Measurements from ENCODE around the gene ERC2.

Gene ERC2

DNA sequence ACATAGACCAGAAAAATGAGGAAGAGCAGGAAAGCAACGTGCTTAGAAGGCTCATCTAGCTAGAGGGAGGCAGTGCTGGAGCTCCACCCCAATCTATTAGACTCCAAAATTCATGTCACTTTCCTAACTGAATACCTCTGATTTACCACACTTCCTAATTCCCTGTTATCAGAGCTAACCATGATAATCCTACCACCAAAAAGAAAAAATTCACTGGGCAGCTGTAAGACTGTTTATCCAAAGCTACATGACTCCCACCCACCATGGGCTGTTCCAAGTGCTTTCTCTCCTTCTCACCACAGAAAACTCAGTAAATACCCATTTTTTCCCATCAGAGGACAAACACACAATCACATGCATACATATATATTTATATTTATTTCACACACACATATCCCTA, 501.7 kb downstream of the ERC2 start:
- Histone ChIP-seq H3K27me3 (ENCODE audit: control insufficient read depth in 1 of 2, insufficient read depth in 2 of 2, low read length in 2 of 2) (no peaks in the 10 kb centered on the region), H3K36me3 (ENCODE audit: insufficient read depth, low read length) (no peaks in the 10 kb centered on the region), H3K4me1 (ENCODE audit: insufficient read depth, low read length) (no peaks in the 10 kb centered on the region), H3K4me3 (ENCODE audit: low read depth in 1 of 2, low read length in 2 of 2) (no peak overlapping the region), H3K9me3 (ENCODE audit: low read length) (peaks cover 5% of the 10 kb centered on the region), H3K27ac (ENCODE audit: low read depth, low read length) (no peak overlapping the region), H3K9ac (ENCODE audit: low read length) (no peak overlapping the region)

- Histone ChIP-seq H3K36me3 (ENCODE audit: insufficient read depth, low read length) (no peaks in the 10 kb centered on the region), H3K27ac (ENCODE audit: low read depth, low read length) (no peak overlapping the region), H3K4me1 (ENCODE audit: insufficient read depth, low read length) (no peaks in the 10 kb centered on the region), H3K4me3 (ENCODE audit: low read depth in 1 of 2, low read length in 2 of 2) (no peak overlapping the region), H3K9ac (ENCODE audit: low read length) (no peak overlapping the region), H3K27me3 (ENCODE audit: control insufficient read depth in 1 of 2, insufficient read depth in 2 of 2, low read length in 2 of 2) (no peaks in the 10 kb centered on the region), H3K9me3 (ENCODE audit: low read length) (peaks cover 5% of the 10 kb centered on the region)
Measured at GRCh38 chr3:55965776-55966175, 502.5 kb downstream of the ERC2 start.

- peaks cover 5% of the 10 kb centered on the region for H3K9me3 ChIP-seq (ENCODE audit: low read length)
- H3K27me3 ChIP-seq (ENCODE audit: control insufficient read depth in 1 of 2, insufficient read depth in 2 of 2, low read length in 2 of 2): no peaks in the 10 kb centered on the region
- H3K4me1 ChIP-seq (ENCODE audit: insufficient read depth, low read length): no peaks in the 10 kb centered on the region
- no peak overlapping the region for H3K27ac ChIP-seq (ENCODE audit: low read depth, low read length)
- no peaks in the 10 kb centered on the region for H3K36me3 ChIP-seq (ENCODE audit: insufficient read depth, low read length)
- no peak overlapping the region for H3K9ac ChIP-seq (ENCODE audit: low read length)
- H3K4me3 ChIP-seq (ENCODE audit: low read depth in 1 of 2, low read length in 2 of 2): no peak overlapping the region
Measured at GRCh38 chr3:55964491-55964985, 503.7 kb downstream of the ERC2 start.

- H3K4me3 ChIP-seq (ENCODE audit: low read depth in 1 of 2, low read length in 2 of 2): no peak overlapping the region
- no peaks in the 10 kb centered on the region for H3K27me3 ChIP-seq (ENCODE audit: control insufficient read depth in 1 of 2, insufficient read depth in 2 of 2, low read length in 2 of 2)
- no peak overlapping the region for H3K9ac ChIP-seq (ENCODE audit: low read length)
- no peaks in the 10 kb centered on the region for H3K36me3 ChIP-seq (ENCODE audit: insufficient read depth, low read length)
- H3K4me1 ChIP-seq (ENCODE audit: insufficient read depth, low read length): no peaks in the 10 kb centered on the region
- no peak overlapping the region for H3K27ac ChIP-seq (ENCODE audit: low read depth, low read length)
- peaks cover 5% of the 10 kb centered on the region for H3K9me3 ChIP-seq (ENCODE audit: low read length)
Measured at GRCh38 chr3:55963601-55964000, 504.7 kb downstream of the ERC2 start.

- no peaks in the 10 kb centered on the region for H3K9me3 ChIP-seq (ENCODE audit: low read length)
- no peak overlapping the region for H3K4me3 ChIP-seq (ENCODE audit: low read depth in 1 of 2, low read length in 2 of 2)
- no peaks in the 10 kb centered on the region for H3K27me3 ChIP-seq (ENCODE audit: control insufficient read depth in 1 of 2, insufficient read depth in 2 of 2, low read length in 2 of 2)
- H3K27ac ChIP-seq (ENCODE audit: low read depth, low read length): no peak overlapping the region
- no peak overlapping the region for H3K9ac ChIP-seq (ENCODE audit: low read length)
- H3K4me1 ChIP-seq (ENCODE audit: insufficient read depth, low read length): no peaks in the 10 kb centered on the region
- no peaks in the 10 kb centered on the region for H3K36me3 ChIP-seq (ENCODE audit: insufficient read depth, low read length)
Measured at GRCh38 chr3:55959471-55960080, 508.7 kb downstream of the ERC2 start.

GRCh38 chr3:55958605-55959004, 509.7 kb downstream of the ERC2 start:
- Histone ChIP-seq H3K4me3 (ENCODE audit: low read depth in 1 of 2, low read length in 2 of 2) (no peak overlapping the region), H3K27me3 (ENCODE audit: control insufficient read depth in 1 of 2, insufficient read depth in 2 of 2, low read length in 2 of 2) (no peaks in the 10 kb centered on the region), H3K9ac (ENCODE audit: low read length) (no peak overlapping the region), H3K36me3 (ENCODE audit: insufficient read depth, low read length) (no peaks in the 10 kb centered on the region), H3K9me3 (ENCODE audit: low read length) (no peaks in the 10 kb centered on the region), H3K27ac (ENCODE audit: low read depth, low read length) (no peak overlapping the region), H3K4me1 (ENCODE audit: insufficient read depth, low read length) (no peaks in the 10 kb centered on the region)

- no peaks in the 10 kb centered on the region for H3K9me3 ChIP-seq (ENCODE audit: low read length)
- H3K4me3 ChIP-seq (ENCODE audit: low read depth in 1 of 2, low read length in 2 of 2): no peak overlapping the region
Measured at GRCh38 chr3:55955891-55956477, 512.3 kb downstream of the ERC2 start.

GRCh38 chr3:55951388-55951787, 516.9 kb downstream of the ERC2 start:
- no peaks in the 10 kb centered on the region for H3K9me3 ChIP-seq (ENCODE audit: low read length)
- no peaks in the 10 kb centered on the region for H3K4me1 ChIP-seq (ENCODE audit: insufficient read depth, low read length)
- no peak overlapping the region for H3K27ac ChIP-seq (ENCODE audit: low read depth, low read length)

More at GRCh38 chr3:55955891-55956477, 512.3 kb downstream of the ERC2 start:
- Histone ChIP-seq H3K36me3 (ENCODE audit: insufficient read depth, low read length) (no peaks in the 10 kb centered on the region), H3K4me1 (ENCODE audit: insufficient read depth, low read length) (no peaks in the 10 kb centered on the region), H3K27me3 (ENCODE audit: control insufficient read depth in 1 of 2, insufficient read depth in 2 of 2, low read length in 2 of 2) (no peaks in the 10 kb centered on the region), H3K27ac (ENCODE audit: low read depth, low read length) (no peak overlapping the region), H3K9ac (ENCODE audit: low read length) (no peak overlapping the region)

DNA sequence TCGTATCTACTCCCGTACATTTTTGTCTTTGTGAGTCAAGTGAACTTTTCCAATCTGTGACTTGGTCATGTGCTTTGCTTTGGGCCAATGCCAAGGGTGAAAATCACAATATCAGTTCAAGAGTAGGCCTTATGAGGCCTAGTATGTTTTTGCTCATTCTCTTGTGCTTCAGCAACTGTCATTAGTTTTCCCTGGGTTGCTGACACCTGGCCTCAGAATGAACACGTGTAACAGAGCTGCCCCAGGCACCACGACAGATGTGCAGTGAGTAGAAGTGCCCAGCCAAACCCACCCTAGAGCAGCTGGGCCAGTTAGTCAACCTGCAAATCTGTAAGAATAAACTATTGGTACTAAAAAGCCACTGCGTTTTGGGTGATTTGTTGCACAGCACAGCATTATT, 520.9 kb downstream of the ERC2 start:
- Histone ChIP-seq H3K36me3 (ENCODE audit: insufficient read depth, low read length) (no peaks in the 10 kb centered on the region), H3K27ac (ENCODE audit: low read depth, low read length) (no peak overlapping the region), H3K4me3 (ENCODE audit: low read depth in 1 of 2, low read length in 2 of 2) (no peak overlapping the region), H3K9me3 (ENCODE audit: low read length) (no peaks in the 10 kb centered on the region), H3K4me1 (ENCODE audit: insufficient read depth, low read length) (no peaks in the 10 kb centered on the region), H3K9ac (ENCODE audit: low read length) (no peak overlapping the region), H3K27me3 (ENCODE audit: control insufficient read depth in 1 of 2, insufficient read depth in 2 of 2, low read length in 2 of 2) (no peaks in the 10 kb centered on the region)

More at GRCh38 chr3:55951388-55951787, 516.9 kb downstream of the ERC2 start:
- Histone ChIP-seq H3K4me3 (ENCODE audit: low read depth in 1 of 2, low read length in 2 of 2) (no peak overlapping the region), H3K9ac (ENCODE audit: low read length) (no peak overlapping the region), H3K27me3 (ENCODE audit: control insufficient read depth in 1 of 2, insufficient read depth in 2 of 2, low read length in 2 of 2) (no peaks in the 10 kb centered on the region), H3K36me3 (ENCODE audit: insufficient read depth, low read length) (no peaks in the 10 kb centered on the region)

GRCh38 chr3:55946574-55947160, 521.6 kb downstream of the ERC2 start:
- H3K36me3 ChIP-seq (ENCODE audit: insufficient read depth, low read length): no peaks in the 10 kb centered on the region
- H3K4me3 ChIP-seq (ENCODE audit: low read depth in 1 of 2, low read length in 2 of 2): no peak overlapping the region
- no peak overlapping the region for H3K9ac ChIP-seq (ENCODE audit: low read length)
- no peak overlapping the region for H3K27ac ChIP-seq (ENCODE audit: low read depth, low read length)
- no peaks in the 10 kb centered on the region for H3K9me3 ChIP-seq (ENCODE audit: low read length)
- H3K4me1 ChIP-seq (ENCODE audit: insufficient read depth, low read length): no peaks in the 10 kb centered on the region
- H3K27me3 ChIP-seq (ENCODE audit: control insufficient read depth in 1 of 2, insufficient read depth in 2 of 2, low read length in 2 of 2): no peaks in the 10 kb centered on the region

GRCh38 chr3:55942868-55943267, 525.4 kb downstream of the ERC2 start:
- Histone ChIP-seq H3K9me3 (ENCODE audit: low read length) (no peaks in the 10 kb centered on the region), H3K4me1 (ENCODE audit: insufficient read depth, low read length) (no peaks in the 10 kb centered on the region), H3K36me3 (ENCODE audit: insufficient read depth, low read length) (no peaks in the 10 kb centered on the region), H3K4me3 (ENCODE audit: low read depth in 1 of 2, low read length in 2 of 2) (no peak overlapping the region), H3K9ac (ENCODE audit: low read length) (no peak overlapping the region), H3K27ac (ENCODE audit: low read depth, low read length) (no peak overlapping the region), H3K27me3 (ENCODE audit: control insufficient read depth in 1 of 2, insufficient read depth in 2 of 2, low read length in 2 of 2) (no peaks in the 10 kb centered on the region)

- Histone ChIP-seq H3K4me3 (ENCODE audit: low read depth in 1 of 2, low read length in 2 of 2) (no peak overlapping the region), H3K27ac (ENCODE audit: low read depth, low read length) (no peak overlapping the region), H3K36me3 (ENCODE audit: insufficient read depth, low read length) (no peaks in the 10 kb centered on the region), H3K9me3 (ENCODE audit: low read length) (no peaks in the 10 kb centered on the region), H3K4me1 (ENCODE audit: insufficient read depth, low read length) (no peaks in the 10 kb centered on the region), H3K9ac (ENCODE audit: low read length) (no peak overlapping the region), H3K27me3 (ENCODE audit: control insufficient read depth in 1 of 2, insufficient read depth in 2 of 2, low read length in 2 of 2) (no peaks in the 10 kb centered on the region)
Measured at GRCh38 chr3:55939287-55939686, 529.0 kb downstream of the ERC2 start.

Data from muscle layer of colon (tissue), 2 donors.